KOPT-K1 (cell line): ENCODE results near the gene SLC30A10.
"Not testable (repeated sequence)": the region's sequence is repeated elsewhere in the genome, so short reads cannot be mapped to it uniquely, and the experiment has no call there.

Experiments used
- H3K27ac ChIP-seq: fragments of 200-600 bp; sonication (generic); 2 replicates; pipeline ENCODE4 v1.5.1; 2016; ENCODE audit warnings: antibody characterized with exemption, mild to moderate bottlenecking, low read depth, low read length; ENCODE audit not compliant: poor library complexity, severe bottlenecking
- H3K36me3 ChIP-seq: fragments of 200-600 bp; sonication (generic); 2 replicates; pipeline ENCODE4 v1.5.1; 2017; ENCODE audit warnings: antibody characterized with exemption, mild to moderate bottlenecking, low read length, moderate library complexity; ENCODE audit not compliant: insufficient read depth
- H3K9me3 ChIP-seq: fragments of 200-600 bp; sonication (generic); 2 replicates; pipeline ENCODE4 v1.5.1; 2017; ENCODE audit warnings: antibody characterized with exemption, low read length, mild to moderate bottlenecking; ENCODE audit not compliant: insufficient read depth, poor library complexity, severe bottlenecking

The SLC30A10 gene

GRCh38 chr1:219941179-219942118 lies 13.1 kb upstream of the SLC30A10 start:
- no peak overlapping the region for H3K27ac ChIP-seq
- H3K36me3 ChIP-seq = no peaks in the 10 kb centered on the region
- H3K9me3 ChIP-seq = peaks cover 8% of the 10 kb centered on the region

- Histone ChIP-seq H3K27ac (no peak overlapping the region), H3K36me3 (no peaks in the 10 kb centered on the region), H3K9me3 (peaks cover 8% of the 10 kb centered on the region)
Observed at GRCh38 chr1:219940707-219941106, 12.3 kb upstream of the SLC30A10 start.

GRCh38 chr1:219938706-219939105 lies 10.3 kb upstream of the SLC30A10 start:
- no peak overlapping the region for H3K27ac ChIP-seq
- no peaks in the 10 kb centered on the region for H3K36me3 ChIP-seq
- peaks cover 8% of the 10 kb centered on the region for H3K9me3 ChIP-seq

GRCh38 chr1:219933763-219934162 lies 5.4 kb upstream of the SLC30A10 start:
- not testable (repeated sequence) for H3K27ac ChIP-seq, H3K9me3 ChIP-seq, H3K36me3 ChIP-seq

- H3K27ac ChIP-seq = no peak overlapping the region
- H3K36me3 ChIP-seq = no peaks in the 10 kb centered on the region
- H3K9me3 ChIP-seq = no peaks in the 10 kb centered on the region
Observed at GRCh38 chr1:219931033-219931432, 2.7 kb upstream of the SLC30A10 start.

GRCh38 chr1:219928791-219929118 lies 398 bp upstream of the SLC30A10 start:
- H3K9me3 ChIP-seq = no peaks in the 10 kb centered on the region
- H3K27ac ChIP-seq = no peak overlapping the region
- H3K36me3 ChIP-seq = no peaks in the 10 kb centered on the region

GRCh38 chr1:219927298-219927955 lies 930 bp downstream of the SLC30A10 start:
- H3K36me3 ChIP-seq = no peaks in the 10 kb centered on the region
- H3K9me3 ChIP-seq = no peaks in the 10 kb centered on the region
- no peak overlapping the region for H3K27ac ChIP-seq

- no peaks in the 10 kb centered on the region for H3K9me3 ChIP-seq
- no peaks in the 10 kb centered on the region for H3K36me3 ChIP-seq
- H3K27ac ChIP-seq = no peak overlapping the region
Observed at GRCh38 chr1:219926363-219926998, 1.9 kb downstream of the SLC30A10 start.

- H3K9me3 ChIP-seq = no peaks in the 10 kb centered on the region
- no peak overlapping the region for H3K27ac ChIP-seq
- no peaks in the 10 kb centered on the region for H3K36me3 ChIP-seq
Observed at GRCh38 chr1:219924342-219924741, 4.0 kb downstream of the SLC30A10 start.

GRCh38 chr1:219917851-219918466 lies 10.4 kb downstream of the SLC30A10 start:
- no peak overlapping the region for H3K27ac ChIP-seq
- H3K36me3 ChIP-seq = no peaks in the 10 kb centered on the region
- H3K9me3 ChIP-seq = no peaks in the 10 kb centered on the region

GRCh38 chr1:219917281-219917680 lies 11.1 kb downstream of the SLC30A10 start:
- Histone ChIP-seq H3K36me3 (no peaks in the 10 kb centered on the region), H3K27ac (no peak overlapping the region), H3K9me3 (no peaks in the 10 kb centered on the region)

GRCh38 chr1:219916257-219916656 lies 12.1 kb downstream of the SLC30A10 start:
- Histone ChIP-seq H3K27ac (no peak overlapping the region), H3K9me3 (no peaks in the 10 kb centered on the region), H3K36me3 (no peaks in the 10 kb centered on the region)

- H3K36me3 ChIP-seq = no peaks in the 10 kb centered on the region
- no peaks in the 10 kb centered on the region for H3K9me3 ChIP-seq
- H3K27ac ChIP-seq = no peak overlapping the region
Observed at GRCh38 chr1:219913005-219913770, 15.2 kb downstream of the SLC30A10 start.

- Histone ChIP-seq H3K27ac (no peak overlapping the region), H3K9me3 (no peaks in the 10 kb centered on the region), H3K36me3 (no peaks in the 10 kb centered on the region)
Observed at GRCh38 chr1:219910716-219911115, 17.6 kb downstream of the SLC30A10 start.
